CD4-positive, alpha-beta T cell treated with Interleukin-17A for 4 hours (primary cell): Measurements from ENCODE around the gene OAT.
"Not testable (repeated sequence)": the region's sequence is repeated elsewhere in the genome, so short reads cannot be mapped to it uniquely, and the experiment has no call there.

Source experiments
- DNase-seq: peaks from one replicate; pipeline ENCODE4 v3.0.0-alpha.2; 2020; ENCODE audit warnings: mixed read lengths

OAT gene

DNA sequence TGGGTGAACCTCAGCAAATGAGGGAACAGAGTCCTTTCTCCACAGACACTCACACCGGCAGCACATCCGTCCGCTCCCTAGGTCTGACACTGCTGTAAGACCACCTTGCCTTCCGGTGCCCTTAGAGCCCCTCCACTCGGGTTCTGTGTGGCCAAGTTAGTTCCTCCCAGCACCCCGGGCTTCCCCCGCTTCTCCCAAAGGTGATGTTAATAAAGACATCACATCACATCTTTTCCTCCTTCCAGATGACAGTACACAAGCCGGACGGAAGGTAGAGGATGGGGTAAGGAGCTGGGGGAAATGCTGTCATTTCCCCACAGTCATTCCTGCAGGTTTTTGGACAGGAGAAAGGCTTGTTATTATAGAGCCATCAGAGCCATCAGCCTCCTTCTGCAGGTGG is 42.3 kb downstream of the OAT start:
- DNase-seq: no peak

DNA sequence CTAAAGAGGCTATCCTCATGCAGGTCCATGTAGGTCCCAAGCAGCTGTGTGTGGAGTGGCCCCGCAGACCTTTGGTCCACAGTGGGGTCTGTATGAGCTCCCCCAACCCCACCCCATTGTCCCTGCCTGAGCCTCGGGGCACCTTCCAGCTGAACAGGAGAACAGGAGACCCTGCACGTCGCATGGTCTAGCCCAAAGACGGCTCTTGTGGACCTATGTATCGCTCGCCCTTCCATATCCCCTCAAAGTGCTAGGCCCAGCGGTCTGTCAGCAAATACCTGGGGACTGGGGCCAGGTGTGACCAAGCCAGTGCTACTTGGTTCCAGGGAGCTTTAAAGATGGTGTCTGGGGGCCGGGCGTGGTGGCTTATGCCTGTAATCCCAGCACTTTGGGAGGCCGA is 43.0 kb downstream of the OAT start:
- no peak for DNase-seq

DNA sequence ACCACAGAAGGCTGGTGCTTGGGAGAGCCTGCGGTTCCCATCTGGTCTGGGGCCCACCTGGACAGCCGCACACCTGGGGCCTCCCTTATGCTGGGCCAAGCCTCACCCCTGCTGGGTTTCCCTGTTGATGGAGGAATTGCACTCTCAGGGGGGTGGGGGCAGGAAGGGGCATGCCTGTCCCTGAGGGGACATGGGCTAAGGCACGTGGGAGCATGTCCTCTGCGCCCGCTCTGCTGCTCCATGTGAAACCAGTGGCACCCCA is 43.4 kb downstream of the OAT start:
- no peak for DNase-seq

DNA sequence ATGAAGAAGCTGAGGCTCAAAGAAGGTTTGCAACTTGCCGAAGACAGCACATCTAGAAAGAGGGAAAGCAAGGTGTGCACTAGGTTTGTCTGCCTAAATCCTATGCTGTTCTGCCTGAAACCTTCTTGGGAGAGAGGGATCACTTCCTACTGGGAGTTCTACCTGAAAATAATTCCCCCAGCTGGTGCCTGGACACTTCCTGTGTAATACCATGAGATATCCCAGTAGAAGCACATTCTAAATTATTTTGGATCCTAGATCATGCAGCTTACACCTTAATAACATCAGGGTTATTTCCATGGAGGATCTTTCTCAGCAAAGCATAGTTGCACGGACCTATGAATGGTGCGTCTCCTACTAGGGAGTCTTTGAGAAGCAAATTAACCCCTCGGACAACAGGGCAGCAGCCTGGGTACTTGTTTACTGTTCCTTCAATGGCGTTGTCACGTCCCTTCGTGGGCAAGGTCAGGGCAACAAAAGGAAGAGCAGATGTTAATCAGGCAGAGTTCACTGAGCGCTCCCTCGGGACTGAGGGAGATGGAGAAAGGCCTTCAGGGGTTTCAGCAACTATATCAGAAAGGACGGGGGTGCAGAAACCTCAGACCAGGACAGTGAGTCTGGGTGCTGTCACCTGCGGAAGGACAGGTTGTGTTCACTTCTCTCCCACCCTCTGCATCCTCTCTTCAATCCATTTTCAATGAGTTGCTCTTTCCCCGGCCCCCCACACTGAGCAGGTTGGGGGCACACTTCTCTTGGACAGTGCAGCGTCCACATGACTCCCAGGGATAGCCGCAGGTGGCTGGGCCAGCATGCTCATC is 44.0 kb downstream of the OAT start:
- no peak for DNase-seq

- no peak for DNase-seq
Measured at GRCh38 chr10:124372899-124373298, 45.8 kb downstream of the OAT start.

GRCh38 chr10:124370426-124370825 is 48.3 kb downstream of the OAT start:
- DNase-seq: no peak

GRCh38 chr10:124369986-124370385 is 48.7 kb downstream of the OAT start:
- DNase-seq: no peak

DNA sequence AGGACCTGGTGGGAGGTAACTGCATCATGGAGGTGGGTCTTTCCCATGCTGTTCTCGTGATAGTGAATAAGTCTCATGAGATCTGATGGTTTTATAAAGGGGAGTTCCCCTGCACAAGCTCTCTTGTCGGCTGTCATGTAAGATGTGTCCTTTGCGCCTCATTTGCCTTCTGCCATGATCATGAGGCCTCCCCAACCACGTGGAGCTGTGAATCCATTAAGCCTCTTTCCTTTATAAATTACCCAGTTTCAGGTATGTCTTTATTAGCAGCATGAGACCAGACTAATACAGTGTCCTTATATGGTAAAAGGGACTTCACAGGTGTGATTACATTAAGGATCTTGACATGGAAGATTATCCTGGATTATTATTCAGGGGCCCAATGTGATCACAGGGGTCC is 49.2 kb downstream of the OAT start:
- DNase-seq: not testable (repeated sequence)

DNA sequence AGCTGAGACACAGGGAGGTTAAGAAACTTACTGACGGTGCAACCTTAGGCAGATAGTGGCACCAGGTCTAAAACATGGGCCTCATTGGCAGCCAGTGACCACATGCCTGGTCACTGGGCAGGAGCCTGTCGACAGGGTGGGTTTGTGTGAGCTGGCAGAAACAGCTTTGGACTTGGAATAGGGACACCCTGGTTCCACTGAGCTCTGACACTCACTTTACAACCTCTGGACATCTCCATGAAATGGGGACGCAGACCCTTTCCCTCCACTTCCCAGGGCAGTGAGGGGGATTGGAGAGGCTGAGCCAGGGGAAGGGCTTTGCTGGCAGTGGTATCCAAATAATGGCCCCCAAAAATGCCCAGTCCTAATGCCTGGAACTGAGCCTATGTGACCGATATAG is 49.7 kb downstream of the OAT start:
- DNase-seq: no peak

- no peak for DNase-seq
Measured at GRCh38 chr10:124367936-124368335, 50.8 kb downstream of the OAT start.

DNA sequence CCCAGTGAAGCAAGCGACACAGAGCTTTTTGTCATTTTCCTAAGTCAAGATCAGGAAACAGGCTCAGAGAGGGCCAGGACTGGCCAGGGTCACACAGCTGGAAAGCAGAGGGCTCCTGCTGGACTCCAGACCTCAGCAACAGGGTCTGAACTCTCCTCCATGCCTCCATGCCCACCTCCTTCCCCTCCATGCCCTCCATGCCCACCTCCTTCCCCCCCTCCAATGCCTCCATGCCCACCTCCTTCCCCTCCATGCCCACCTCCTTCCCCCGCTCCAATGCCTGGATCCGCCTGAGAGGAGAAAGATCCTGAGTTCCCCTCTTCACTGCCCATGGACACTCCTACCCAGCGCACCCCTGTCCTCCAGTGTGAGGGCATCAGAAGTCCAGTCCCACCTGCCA is 51.3 kb downstream of the OAT start:
- DNase-seq: no peak

DNA sequence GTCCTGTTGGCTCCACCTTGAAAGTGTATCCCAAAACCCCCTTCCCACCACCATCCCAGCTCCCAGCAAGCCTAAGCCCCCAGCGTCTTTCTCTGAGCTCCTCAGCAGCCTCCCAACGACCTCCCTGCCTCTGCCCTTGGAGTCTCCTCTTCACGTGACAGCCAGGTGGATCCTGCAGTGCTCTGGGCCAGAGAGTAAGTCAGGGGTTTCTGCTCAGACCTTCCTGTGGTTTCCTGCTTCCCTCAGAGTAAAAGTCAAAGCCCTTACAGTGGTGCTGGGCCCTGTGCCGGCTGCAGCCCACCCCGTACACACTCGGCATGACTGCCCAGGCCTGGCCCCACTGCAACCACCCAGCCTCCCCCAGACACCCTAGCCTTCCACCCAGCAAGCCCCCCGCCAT is 51.9 kb downstream of the OAT start:
- DNase-seq: no peak

GRCh38 chr10:124366343-124366742 is 52.4 kb downstream of the OAT start:
- no peak for DNase-seq

GRCh38 chr10:124364674-124365073 is 54.0 kb downstream of the OAT start:
- no peak for DNase-seq

- DNase-seq: no peak
Measured at GRCh38 chr10:124362568-124362967, 56.2 kb downstream of the OAT start.

DNA sequence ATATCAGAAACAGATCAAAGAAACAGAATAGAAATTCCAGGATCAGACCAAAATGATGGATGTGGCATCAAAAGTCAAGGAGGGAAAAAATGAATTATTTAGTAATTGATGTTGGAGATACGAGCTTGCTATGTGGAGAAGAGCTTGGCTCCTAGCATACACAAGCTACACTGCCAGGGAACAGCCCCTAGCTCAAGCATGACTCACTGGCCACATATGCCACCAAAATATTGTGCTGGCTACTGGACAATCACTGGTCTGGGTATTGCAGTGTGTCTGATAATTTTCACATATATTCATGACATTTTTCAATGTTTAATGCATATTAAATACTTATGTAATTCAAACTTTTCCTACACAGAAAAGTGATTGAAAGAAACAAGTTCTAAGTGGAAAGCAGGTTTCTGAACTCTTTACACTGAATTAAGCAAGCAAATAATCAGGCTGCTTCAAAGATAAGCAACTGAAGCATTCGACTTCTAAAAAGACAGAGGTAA is 59.3 kb downstream of the OAT start:
- no peak for DNase-seq

DNA sequence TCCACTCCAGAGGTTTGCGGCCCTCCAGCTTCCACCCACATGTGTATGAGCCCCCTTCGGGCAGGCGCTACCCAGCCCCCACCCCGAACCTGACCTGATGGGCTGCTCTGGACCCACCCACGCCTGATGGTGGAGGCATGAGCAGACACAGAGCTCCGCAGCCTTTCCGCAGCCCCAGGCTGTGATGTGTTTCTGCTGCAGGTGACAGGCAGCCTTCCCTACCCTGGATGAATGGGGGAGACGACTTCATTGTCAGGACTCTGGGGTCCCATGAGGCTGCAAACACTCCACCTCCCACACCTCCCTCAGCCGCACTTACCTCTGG is 61.2 kb downstream of the OAT start:
- no peak for DNase-seq

GRCh38 chr10:124356701-124357560 is 61.8 kb downstream of the OAT start:
- DNase-seq: no peak

DNA sequence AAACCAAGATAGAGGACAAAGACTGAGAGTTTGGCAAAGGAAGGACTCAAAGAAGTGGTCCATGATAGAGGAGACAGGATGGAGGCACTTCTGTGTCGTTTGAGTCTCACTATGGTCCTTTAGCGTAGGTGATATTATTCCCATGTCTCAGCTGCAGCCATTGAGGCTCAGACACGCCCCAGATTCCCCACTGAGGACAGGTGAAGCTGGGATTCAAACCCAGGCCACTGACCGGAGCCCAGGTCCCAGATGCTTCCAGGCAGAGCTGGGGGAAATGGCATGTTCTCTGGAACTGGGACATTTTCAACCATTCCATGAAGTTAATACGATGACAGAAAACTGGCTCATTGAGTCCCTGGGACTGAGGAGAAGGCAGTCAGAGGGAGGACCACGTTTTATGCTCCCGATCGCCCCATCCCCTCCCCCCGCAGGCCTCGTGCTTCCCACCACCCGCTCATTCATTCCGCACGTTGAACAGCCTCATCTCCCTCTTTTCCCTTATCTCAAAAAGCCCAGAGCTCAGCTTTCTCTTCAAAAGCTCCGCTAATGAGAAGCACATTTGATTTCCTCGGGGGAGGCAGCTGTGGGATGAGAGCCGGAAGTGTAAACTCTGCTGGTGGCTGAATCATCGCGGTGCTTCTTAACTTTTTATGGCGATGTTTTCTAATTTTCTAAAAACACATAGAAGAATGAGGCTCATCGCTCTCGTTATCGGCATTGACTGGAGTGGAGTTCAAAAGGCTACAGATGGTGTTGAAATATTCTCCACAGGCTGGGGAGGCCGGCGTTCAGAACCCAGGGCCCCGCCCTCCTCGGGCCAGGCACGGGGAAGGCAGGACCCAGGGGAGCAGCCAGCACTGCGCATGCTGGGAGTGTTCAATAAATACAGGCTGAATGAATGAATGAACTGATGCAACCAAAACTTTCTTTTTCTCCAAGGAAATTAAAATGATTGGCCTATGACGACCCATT is 64.0 kb downstream of the OAT start:
- DNase-seq: peak; percentile 49

DNA sequence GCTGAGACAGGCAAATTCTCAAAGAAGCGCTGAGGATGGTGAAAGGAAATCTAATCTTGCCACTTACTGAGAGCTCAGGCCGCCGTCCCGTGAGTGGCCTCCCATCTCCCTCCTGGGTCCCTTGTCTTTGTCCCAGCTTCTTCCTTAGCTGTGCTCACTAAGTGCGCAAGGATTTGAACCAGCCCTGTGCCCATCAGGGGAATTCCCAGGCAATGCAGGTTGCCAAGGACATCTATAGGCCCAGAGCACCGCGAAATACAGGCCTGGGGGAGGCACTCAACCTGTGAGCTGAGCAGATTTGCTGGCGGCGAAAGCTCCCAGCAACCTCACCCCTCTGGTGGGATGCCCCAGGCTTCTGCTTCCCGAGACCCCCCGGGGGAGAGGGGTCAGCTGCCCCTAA is 64.8 kb downstream of the OAT start:
- no peak for DNase-seq

GRCh38 chr10:124353091-124353815 is 65.5 kb downstream of the OAT start:
- no peak for DNase-seq

GRCh38 chr10:124351481-124352220 is 67.1 kb downstream of the OAT start:
- DNase-seq: no peak
